Breast epithelium (tissue), 4 donors: Measurements from ENCODE around the gene UBXN2A. TPM values are rescaled to one million over a fixed set of nuclear protein-coding genes. Genes with fewer than 3 reads are reported as not detected.
"Not testable (repeated sequence)": the region's sequence is repeated elsewhere in the genome, so short reads cannot be mapped to it uniquely, and the experiment has no call there.

Experiments
- DNase-seq, 2 donors: peaks; one replicate each; pipeline ENCODE4 v3.0.0-alpha.2; 2019; ENCODE audit warnings: low spot score in 2 of 2
- H3K27ac ChIP-seq, 2 donors: fragments of 200-600 bp; sonication (generic) in 1 of 2; one replicate each; pipeline ENCODE4 v1.5.1; 2016 to 2019; ENCODE audit warnings: mild to moderate bottlenecking in 1 of 2
- H3K27me3 ChIP-seq, 2 donors: fragments of 200-600 bp; sonication (generic) in 1 of 2; one replicate each; pipeline versions ENCODE4 v1.5.1 to v1.6.0; 2017 to 2019; ENCODE audit warnings: control low read depth in 1 of 2, mild to moderate bottlenecking in 1 of 2
- H3K36me3 ChIP-seq: fragments of 200-600 bp; one replicate; pipeline ENCODE4 v1.5.1; 2019
- H3K4me1 ChIP-seq, 2 donors: fragments of 200-600 bp; sonication (generic); one replicate each; pipeline ENCODE4 v1.5.1; 2016 to 2019; ENCODE audit warnings: control low read depth in 1 of 2
- H3K4me3 ChIP-seq, 3 donors: fragments of 200-600 bp; sonication (generic); 1 replicate in 2 of 3; 2 replicates in 1 of 3; pipeline ENCODE4 v1.5.1; 2016 to 2019; ENCODE audit warnings: mild to moderate bottlenecking in 3 of 3, moderate library complexity in 2 of 3
- H3K9me3 ChIP-seq, 2 donors: fragments of 200-600 bp; sonication (generic) in 1 of 2; one replicate each; pipeline ENCODE4 v1.5.1; 2016 to 2019; ENCODE audit warnings: control low read depth in 1 of 2
- CTCF ChIP-seq, 3 donors: fragments of 450-650 bp; IDR thresholded peaks; one replicate each; pipeline ENCODE4 v1.5.1; 2016 to 2017; ENCODE audit warnings: antibody characterized with exemption in 3 of 3, mild to moderate bottlenecking in 3 of 3, moderate library complexity in 3 of 3
- POLR2A ChIP-seq: fragments of 450-650 bp; IDR thresholded peaks from one replicate; pipeline ENCODE4 v1.6.1; 2016; ENCODE audit warnings: antibody characterized with exemption, mild to moderate bottlenecking, moderate library complexity
- POLR2AphosphoS5 ChIP-seq, 3 donors: sonication (generic); formaldehyde crosslinking; IDR thresholded peaks; one replicate each; pipeline ENCODE4 v1.6.1; 2017; ENCODE audit warnings: antibody characterized with exemption in 3 of 3
- intact Hi-C: fragments of 100-400 bp; cut with DNase I; formaldehyde crosslinking; loops from one replicate; pipeline ENCODE4 v1.15.1; 2023; ENCODE audit warnings: low total_unique reads
- total RNA-seq, 3 donors: library from RNA; depleted of rRNA; stranded (reverse); fragments of >200 nt; gene quantifications; one replicate each; pipeline ENCODE4 v1.1.0, GENCODE V29; 2016

UBXN2A gene
- total RNA-seq, 3 donors from 2014 or later: 13.0 to 22.0 (median 16.4) TPM

GRCh38 chr2:24024996-24025663 is 84.9 kb downstream of the UBXN2A start:
- H3K36me3 ChIP-seq: no peaks in the 10 kb centered on the region
- no peak for DNase-seq
- no peaks in the 10 kb centered on the region for H3K4me1 ChIP-seq
- H3K4me3 ChIP-seq: no peak overlapping the region
- TF ChIP-seq POLR2A (no peak), POLR2AphosphoS5 (IDR thresholded peaks at IDR 0.05) (no peak), CTCF (IDR thresholded peaks at IDR 0.05) (no peak)
- intact Hi-C loops: no loop called here
- H3K9me3 ChIP-seq: no peaks in the 10 kb centered on the region
- no peaks in the 10 kb centered on the region for H3K27me3 ChIP-seq
- no peak overlapping the region for H3K27ac ChIP-seq

GRCh38 chr2:24026233-24026632 is 86.0 kb downstream of the UBXN2A start:
- DNase-seq: no peak
- Histone ChIP-seq H3K27ac (no peak overlapping the region), H3K9me3 (no peaks in the 10 kb centered on the region), H3K27me3 (no peaks in the 10 kb centered on the region), H3K4me1 (no peaks in the 10 kb centered on the region), H3K36me3 (peaks cover 6% of the 10 kb centered on the region), H3K4me3 (no peak overlapping the region)
- intact Hi-C loops: no loop called here
- TF ChIP-seq POLR2A (no peak), CTCF (IDR thresholded peaks at IDR 0.05) (no peak), POLR2AphosphoS5 (IDR thresholded peaks at IDR 0.05) (no peak)

- intact Hi-C loops: no loop called here
- Histone ChIP-seq H3K4me1 (no peaks in the 10 kb centered on the region), H3K27me3 (no peaks in the 10 kb centered on the region), H3K4me3 (no peak overlapping the region), H3K9me3 (no peaks in the 10 kb centered on the region), H3K27ac (no peak overlapping the region), H3K36me3 (no peaks in the 10 kb centered on the region)
- TF ChIP-seq CTCF (IDR thresholded peaks at IDR 0.05): no peak
- DNase-seq: no peak
These were observed 98.7 kb downstream of the UBXN2A start for GRCh38 chr2:24038786-24039499.

GRCh38 chr2:24040511-24040910 is 100.2 kb downstream of the UBXN2A start:
- H3K4me1 ChIP-seq: no peaks in the 10 kb centered on the region
- H3K36me3 ChIP-seq: no peaks in the 10 kb centered on the region
- intact Hi-C loops: no loop called here
- H3K27me3 ChIP-seq: no peaks in the 10 kb centered on the region
- TF ChIP-seq CTCF (IDR thresholded peaks at IDR 0.05) (no peak), POLR2AphosphoS5 (IDR thresholded peaks at IDR 0.05) (no peak), POLR2A (no peak)
- no peak for DNase-seq
- H3K27ac ChIP-seq: no peak overlapping the region
- no peaks in the 10 kb centered on the region for H3K9me3 ChIP-seq
- H3K4me3 ChIP-seq: no peak overlapping the region

GRCh38 chr2:24043133-24043532 is 102.9 kb downstream of the UBXN2A start:
- intact Hi-C loops, H3K36me3 ChIP-seq, H3K4me1 ChIP-seq, H3K27ac ChIP-seq, H3K9me3 ChIP-seq, H3K27me3 ChIP-seq, H3K4me3 ChIP-seq, DNase-seq: not testable (repeated sequence)
